Keratinocyte (primary cell): ENCODE measurements around the gene RPS27A. TPM values are rescaled to one million over a fixed set of nuclear protein-coding genes. Genes with fewer than 3 reads are reported as not detected.

Experiments
- DNase-seq: peaks from one replicate; pipeline ENCODE4 v3.0.0-alpha.2; 2011; ENCODE audit warnings: low read depth, missing footprints, low spot score
- FAIRE-seq: peaks from 2 replicates; lab custom pipeline; 2011; peaks lifted over from hg19 to GRCh38; lab: Jason Lieb, UNC
- H2AFZ ChIP-seq: 2 replicates; pipeline ENCODE4 v1.6.0; 2012; ENCODE audit warnings: low read length, control low read depth, inconsistent platforms; ENCODE audit not compliant: control insufficient read depth
- H3K27ac ChIP-seq: 2 replicates; pipeline ENCODE4 v1.5.1; 2011; ENCODE audit warnings: low read length; ENCODE audit not compliant: control insufficient read depth, insufficient read depth
- H3K27me3 ChIP-seq: 3 replicates; pipeline ENCODE4 v1.6.0; 2011; ENCODE audit warnings: low read length; ENCODE audit not compliant: control insufficient read depth, insufficient read depth; ENCODE audit errors: extremely low read depth
- H3K36me3 ChIP-seq, 2 experiments: 2 replicates in 1 of 2; 3 replicates in 1 of 2; pipeline ENCODE4 v1.5.1; 2011; ENCODE audit warnings: low read length in 2 of 2, mild to moderate bottlenecking in 1 of 2; ENCODE audit not compliant: control insufficient read depth in 2 of 2, insufficient read depth in 2 of 2; ENCODE audit errors: extremely low read depth in 1 of 2
- H3K4me1 ChIP-seq: 3 replicates; pipeline ENCODE4 v1.5.1; 2011; ENCODE audit warnings: low read length; ENCODE audit not compliant: control insufficient read depth, insufficient read depth; ENCODE audit errors: extremely low read depth
- H3K4me2 ChIP-seq: 3 replicates; pipeline ENCODE4 v1.6.0; 2011; ENCODE audit warnings: low read depth, low read length; ENCODE audit not compliant: control insufficient read depth, insufficient read depth; ENCODE audit errors: extremely low read depth
- H3K4me3 ChIP-seq, 3 experiments: fragments of 200-600 bp in 1 of 3; sonication (generic) in 1 of 3; 2 replicates in 2 of 3; 3 replicates in 1 of 3; pipeline ENCODE4 v1.5.1; 2011 to 2016; ENCODE audit warnings: low read length in 3 of 3, mild to moderate bottlenecking in 3 of 3, control low read depth in 2 of 3, inconsistent platforms in 1 of 3, low read depth in 1 of 3, mixed read lengths in 1 of 3, mixed run types in 1 of 3, moderate library complexity in 1 of 3; ENCODE audit not compliant: control insufficient read depth in 2 of 3, insufficient read depth in 2 of 3; ENCODE audit errors: extremely low read depth in 1 of 3
- H3K79me2 ChIP-seq: 2 replicates; pipeline ENCODE4 v1.6.0; 2012; ENCODE audit warnings: low read length; ENCODE audit not compliant: control insufficient read depth, insufficient read depth
- H3K9ac ChIP-seq: 3 replicates; pipeline ENCODE4 v1.6.0; 2011; ENCODE audit warnings: low read length; ENCODE audit not compliant: control insufficient read depth, insufficient read depth; ENCODE audit errors: extremely low read depth
- H3K9me1 ChIP-seq: 3 replicates; pipeline ENCODE4 v1.6.0; 2011; ENCODE audit warnings: low read length; ENCODE audit not compliant: control insufficient read depth, insufficient read depth; ENCODE audit errors: extremely low read depth
- H3K9me3 ChIP-seq: 2 replicates; pipeline ENCODE4 v1.5.1; 2012; ENCODE audit warnings: low read depth, low read length; ENCODE audit not compliant: control insufficient read depth
- H4K20me1 ChIP-seq: 3 replicates; pipeline ENCODE4 v1.6.0; 2011; ENCODE audit warnings: low read length; ENCODE audit not compliant: control insufficient read depth, insufficient read depth; ENCODE audit errors: extremely low read depth
- EZH2 ChIP-seq: IDR thresholded peaks from one replicate; pipeline ENCODE4 v1.6.1; 2012; ENCODE audit warnings: inconsistent platforms, mild to moderate bottlenecking, low read length, moderate library complexity
- dilution Hi-C: fragments of 300-500 bp; cut with MboI; formaldehyde crosslinking; loops from one replicate; pipeline ENCODE4 v1.7.0; 2020; ENCODE audit warnings: low sequenced_read_pairs; ENCODE audit not compliant: extremely low pct_ligation_motif_present
- polyA plus RNA-seq, 5 experiments: library from polyadenylated mRNA; depleted of rRNA in 3 of 5; stranded (reverse) in 3 of 5; stranded (forward) in 1 of 5; unstranded in 1 of 5; fragments of >200 nt; gene quantifications; 1 replicate in 1 of 5; 2 replicates in 3 of 5; 3 replicates in 1 of 5; pipeline versions ENCODE4 v1.2.1 to v1.2.3, GENCODE V29; 2011 to 2012; ENCODE audit warnings: missing spikeins in 2 of 5, low read depth in 1 of 5, low replicate concordance in 1 of 5
- TF ChIP-seq, protein P1 (sequence below), 3 experiments: IDR thresholded peaks in 1 of 3; conservative IDR thresholded peaks in 1 of 3; optimal IDR thresholded peaks in 1 of 3; 2 replicates in 2 of 3; 3 replicates in 1 of 3; pipeline versions ENCODE3 to v1.5.1; 2011; ENCODE audit warnings: low read length in 3 of 3, mild to moderate bottlenecking in 3 of 3, moderate library complexity in 2 of 3, control low read depth in 1 of 3, inconsistent platforms in 1 of 3; ENCODE audit not compliant: insufficient read depth in 2 of 3; ENCODE audit errors: extremely low read depth in 1 of 3

The RPS27A gene
- polyA plus RNA-seq, 1 donor (not counting 4 experiments of a cell fraction or from before 2014, with no cell fraction given), result 2,341 TPM

DNA sequence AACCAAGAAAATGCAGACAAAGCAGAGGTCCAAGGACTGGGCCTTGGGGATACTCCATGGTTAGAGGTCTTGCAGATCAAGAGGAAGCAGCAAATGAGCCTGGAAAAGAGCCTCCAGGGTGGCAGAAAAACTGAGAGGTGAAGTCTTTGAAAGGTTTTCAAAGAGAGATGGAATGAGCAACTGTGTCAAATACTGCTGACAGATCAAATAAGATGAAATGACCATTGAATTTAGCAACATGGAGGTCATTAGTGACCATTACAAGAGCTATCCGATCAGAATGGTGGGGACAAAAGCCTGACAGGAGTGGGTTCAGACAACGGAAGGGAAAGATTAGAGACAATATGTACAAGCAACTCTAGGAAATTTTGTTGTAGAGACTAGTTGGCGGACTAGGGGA is 1.9 kb upstream of the RPS27A start:
- H3K27me3 ChIP-seq, result no peaks in the 10 kb centered on the region
- H3K4me2 ChIP-seq, result no peak overlapping the region
- dilution Hi-C loops, result no loop called here
- peaks cover 2% of the 10 kb centered on the region for H3K9me1 ChIP-seq
- H3K9me3 ChIP-seq, result no peaks in the 10 kb centered on the region
- TF ChIP-seq EZH2, result no peak
- TF ChIP-seq, protein P1, sequence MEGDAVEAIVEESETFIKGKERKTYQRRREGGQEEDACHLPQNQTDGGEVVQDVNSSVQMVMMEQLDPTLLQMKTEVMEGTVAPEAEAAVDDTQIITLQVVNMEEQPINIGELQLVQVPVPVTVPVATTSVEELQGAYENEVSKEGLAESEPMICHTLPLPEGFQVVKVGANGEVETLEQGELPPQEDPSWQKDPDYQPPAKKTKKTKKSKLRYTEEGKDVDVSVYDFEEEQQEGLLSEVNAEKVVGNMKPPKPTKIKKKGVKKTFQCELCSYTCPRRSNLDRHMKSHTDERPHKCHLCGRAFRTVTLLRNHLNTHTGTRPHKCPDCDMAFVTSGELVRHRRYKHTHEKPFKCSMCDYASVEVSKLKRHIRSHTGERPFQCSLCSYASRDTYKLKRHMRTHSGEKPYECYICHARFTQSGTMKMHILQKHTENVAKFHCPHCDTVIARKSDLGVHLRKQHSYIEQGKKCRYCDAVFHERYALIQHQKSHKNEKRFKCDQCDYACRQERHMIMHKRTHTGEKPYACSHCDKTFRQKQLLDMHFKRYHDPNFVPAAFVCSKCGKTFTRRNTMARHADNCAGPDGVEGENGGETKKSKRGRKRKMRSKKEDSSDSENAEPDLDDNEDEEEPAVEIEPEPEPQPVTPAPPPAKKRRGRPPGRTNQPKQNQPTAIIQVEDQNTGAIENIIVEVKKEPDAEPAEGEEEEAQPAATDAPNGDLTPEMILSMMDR (optimal IDR thresholded peaks at IDR 0.05 in 1 of 3, IDR thresholded peaks at IDR 0.05 in 1 of 3, conservative IDR thresholded peaks at IDR 0.05 in 1 of 3; ENCODE audit: extremely low read depth in 1 of 3, insufficient read depth in 2 of 3, low read length in 3 of 3), result no peak
- DNase-seq (no peak), FAIRE-seq (no peak)
- no peak overlapping the region for H3K9ac ChIP-seq
- H3K4me1 ChIP-seq, result peaks cover 7% of the 10 kb centered on the region
- H3K79me2 ChIP-seq, result peaks cover 70% of the 10 kb centered on the region
- H4K20me1 ChIP-seq, result no peaks in the 10 kb centered on the region
- H2AFZ ChIP-seq, result no peak overlapping the region
- H3K36me3 ChIP-seq, result peaks cover 7 to 24% of the 10 kb centered on the region in 2 experiments
- no peak overlapping the region for H3K27ac ChIP-seq
- H3K4me3 ChIP-seq, result no peak overlapping the region

DNA sequence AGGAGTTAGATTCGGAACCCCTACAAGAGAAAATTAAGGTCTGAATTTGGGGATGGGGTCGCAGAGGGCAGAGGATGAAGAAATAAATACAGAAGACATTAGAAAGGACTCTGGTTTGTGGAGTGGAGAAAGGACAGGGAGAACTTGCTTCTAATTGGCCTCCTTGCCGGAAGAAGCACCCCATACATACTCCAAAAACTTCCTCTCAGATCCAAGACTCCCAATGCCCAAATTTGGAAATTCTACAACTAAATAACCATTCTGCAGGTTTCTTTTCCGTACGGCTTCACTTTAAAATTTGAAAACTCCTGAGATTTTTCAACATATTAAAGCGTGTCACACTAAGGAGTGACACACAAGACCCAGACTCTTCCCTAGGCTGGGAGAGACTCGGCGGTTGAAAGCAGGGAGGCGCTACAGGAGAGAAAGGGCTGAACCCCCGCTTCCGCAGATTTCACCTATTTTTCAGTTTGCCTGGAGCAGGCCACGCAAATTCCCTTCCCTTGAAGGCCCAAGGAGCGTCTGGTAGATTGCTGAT is 873 bp upstream of the RPS27A start:
- TF ChIP-seq EZH2, result no peak
- TF ChIP-seq, protein P1 (optimal IDR thresholded peaks at IDR 0.05 in 1 of 3, IDR thresholded peaks at IDR 0.05 in 1 of 3, conservative IDR thresholded peaks at IDR 0.05 in 1 of 3; ENCODE audit: extremely low read depth in 1 of 3, insufficient read depth in 2 of 3, low read length in 3 of 3), result no peak
- peak overlapping the region; percentile 98 for H3K27ac ChIP-seq
- peak overlapping the region; percentile 94 for H2AFZ ChIP-seq
- no peaks in the 10 kb centered on the region for H3K9me3 ChIP-seq
- H3K27me3 ChIP-seq, result no peaks in the 10 kb centered on the region
- H3K9me1 ChIP-seq, result peaks cover 2% of the 10 kb centered on the region
- H3K36me3 ChIP-seq, result peaks cover 12 to 31% of the 10 kb centered on the region in 2 experiments
- H4K20me1 ChIP-seq, result no peaks in the 10 kb centered on the region
- peaks cover 67% of the 10 kb centered on the region for H3K79me2 ChIP-seq
- peak overlapping the region; percentile 92 for H3K4me2 ChIP-seq
- DNase-seq, result no peak
- H3K9ac ChIP-seq, result peak overlapping the region; percentile 98
- no peak for FAIRE-seq
- H3K4me1 ChIP-seq, result peaks cover 7% of the 10 kb centered on the region
- H3K4me3 ChIP-seq, result peak overlapping the region; percentile 89 to 91 (median 91)
- dilution Hi-C loops, result no loop called here
